GM19023 (cell line): ENCODE measurements around the gene ANXA10.

Experiments used
- ATAC-seq: cut with Tn5 transposase; IDR thresholded peaks from one replicate; pipeline ENCODE4 v1.9.1; 2021; ENCODE audit warnings: mild to moderate bottlenecking, moderate library complexity; ENCODE audit not compliant: unreplicated experiment

ANXA10 gene, protein sequence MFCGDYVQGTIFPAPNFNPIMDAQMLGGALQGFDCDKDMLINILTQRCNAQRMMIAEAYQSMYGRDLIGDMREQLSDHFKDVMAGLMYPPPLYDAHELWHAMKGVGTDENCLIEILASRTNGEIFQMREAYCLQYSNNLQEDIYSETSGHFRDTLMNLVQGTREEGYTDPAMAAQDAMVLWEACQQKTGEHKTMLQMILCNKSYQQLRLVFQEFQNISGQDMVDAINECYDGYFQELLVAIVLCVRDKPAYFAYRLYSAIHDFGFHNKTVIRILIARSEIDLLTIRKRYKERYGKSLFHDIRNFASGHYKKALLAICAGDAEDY

GRCh38 chr4:168092176-168092712 is at the start of gene ANXA10:
Gene ANXA10, plus strand, starts transcription at chr4:168092537. Its CDS starts 164 bp downstream, at chr4:168092701.
- ATAC-seq: no peak

DNA sequence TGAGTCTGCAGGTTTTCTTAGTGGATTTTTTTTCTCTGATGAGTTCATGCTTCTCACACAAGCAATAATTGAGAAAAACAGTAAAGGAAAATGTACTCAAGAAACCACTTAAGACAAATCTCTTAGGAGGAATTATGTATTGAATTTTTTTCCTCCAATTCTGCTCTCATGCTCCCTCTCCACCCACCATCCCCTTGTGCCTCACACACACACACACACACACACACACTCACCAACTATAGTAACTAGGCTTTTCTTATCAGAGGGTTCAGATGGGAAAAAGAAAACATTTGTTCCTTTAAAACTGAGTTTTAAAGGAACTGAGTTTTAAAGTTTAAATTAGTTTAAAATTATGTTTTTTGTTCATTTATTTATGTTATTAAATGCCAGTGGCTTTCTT is 47.0 kb upstream of the ANXA10 start:
- ATAC-seq: no peak

GRCh38 chr4:168050002-168050401 is 42.3 kb upstream of the ANXA10 start:
- ATAC-seq: no peak

GRCh38 chr4:168051526-168051925 is 40.8 kb upstream of the ANXA10 start:
- no peak for ATAC-seq

DNA sequence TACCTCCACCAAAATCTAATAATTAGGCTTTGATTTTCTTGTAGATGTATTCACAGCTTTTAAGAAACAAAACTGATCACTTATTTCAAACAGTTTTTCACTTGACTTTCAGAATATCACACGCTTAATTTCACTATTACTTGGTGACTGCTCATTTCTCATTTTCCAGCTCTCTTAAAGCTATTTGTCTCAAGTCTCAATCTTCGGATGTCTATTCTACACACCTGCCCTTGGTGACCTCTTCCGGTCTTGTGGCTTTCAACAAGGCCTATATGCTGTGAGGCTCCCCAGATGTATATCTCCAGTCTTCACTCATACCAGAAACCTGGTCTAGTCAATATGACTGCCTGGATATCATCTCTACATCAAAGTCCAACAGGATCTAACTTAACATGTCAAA is 34.9 kb upstream of the ANXA10 start:
- ATAC-seq: peak; percentile 91

- ATAC-seq: no peak
These were observed 33.1 kb upstream of the ANXA10 start for GRCh38 chr4:168059251-168059650.

- ATAC-seq: no peak
These were observed 29.3 kb upstream of the ANXA10 start for GRCh38 chr4:168063031-168063430.

DNA sequence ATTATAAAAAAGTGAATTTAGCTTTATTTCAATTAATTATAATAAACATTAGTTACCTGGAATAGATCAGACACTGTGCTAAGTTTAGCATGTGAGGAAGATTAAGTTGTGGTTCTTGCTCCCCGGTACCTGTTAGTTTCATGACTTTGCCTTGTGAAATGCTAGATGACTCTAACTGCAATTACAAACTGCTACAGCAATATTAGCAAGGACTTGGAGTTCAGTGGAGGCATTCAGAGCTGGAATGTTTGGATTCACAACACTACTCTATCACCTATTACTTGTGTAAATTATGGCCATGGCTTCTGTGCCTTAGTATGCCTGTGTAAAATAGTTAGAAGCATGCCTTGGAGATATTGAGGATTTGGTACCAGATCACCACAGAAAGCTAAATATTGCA is 21.4 kb upstream of the ANXA10 start:
- ATAC-seq: no peak

GRCh38 chr4:168071304-168071703 is 21.0 kb upstream of the ANXA10 start:
- no peak for ATAC-seq

DNA sequence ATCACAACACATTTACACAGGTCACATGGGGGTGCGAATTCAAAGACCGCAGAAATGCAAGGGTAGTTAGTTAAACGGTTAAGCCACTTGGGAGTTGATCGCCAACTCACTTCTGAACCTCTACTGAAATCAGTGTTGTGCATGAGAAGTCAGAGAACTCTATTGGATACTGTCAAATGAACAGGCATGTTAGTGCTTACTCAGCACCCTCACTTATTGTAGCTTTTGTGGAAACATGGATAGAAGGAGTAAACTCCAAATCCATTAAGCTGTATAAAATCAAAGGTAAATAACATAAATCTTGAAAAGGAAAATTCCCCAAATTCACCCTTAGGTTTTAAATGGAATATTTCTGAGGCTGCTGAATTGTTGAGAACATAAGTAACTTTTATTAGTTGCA is 17.5 kb upstream of the ANXA10 start:
- ATAC-seq: no peak

- peak; percentile 80 for ATAC-seq
These were observed 15.2 kb upstream of the ANXA10 start for GRCh38 chr4:168076989-168077725.

DNA sequence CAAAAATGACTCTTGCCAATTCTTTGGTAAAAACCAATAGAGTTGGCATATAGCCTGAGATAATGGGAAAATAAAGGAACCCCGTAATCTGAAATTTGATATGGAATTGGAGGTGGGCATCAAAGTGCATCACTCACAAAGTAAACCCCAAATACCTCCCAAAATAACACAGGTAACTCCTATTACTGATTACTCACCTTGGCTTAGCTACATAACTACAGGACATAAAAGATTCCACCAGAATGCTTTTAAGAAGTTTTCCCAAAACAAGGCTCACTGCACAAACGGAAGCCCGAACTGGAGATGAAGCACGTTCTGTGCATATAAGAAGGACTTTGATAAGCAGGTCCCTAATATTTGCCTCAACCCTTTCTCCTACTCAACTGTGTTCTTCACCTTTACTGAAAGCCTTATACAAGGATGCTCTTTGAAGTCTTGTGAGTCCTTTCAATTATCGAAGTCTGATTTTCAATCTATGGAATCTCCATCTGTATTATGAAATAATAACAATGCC is 14.6 kb upstream of the ANXA10 start:
- ATAC-seq: no peak

DNA sequence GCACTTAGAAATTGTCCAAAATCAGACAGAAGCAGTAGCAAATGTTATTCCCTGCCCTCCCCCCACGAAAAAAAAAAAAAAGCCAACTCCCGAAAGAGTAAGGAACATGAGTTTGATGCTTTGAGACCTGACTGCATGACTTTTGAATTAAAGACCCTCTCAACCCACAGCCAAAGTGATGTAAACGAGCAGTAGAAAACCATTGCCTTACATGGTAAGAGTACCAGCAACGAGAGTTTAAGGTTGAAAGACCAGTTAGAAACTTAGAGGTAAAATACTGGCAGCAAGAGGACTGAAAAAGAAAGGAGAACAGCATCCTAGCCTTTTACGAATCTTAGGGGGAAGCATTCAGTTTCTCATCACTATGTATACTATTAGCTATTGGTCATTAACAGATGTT is 10.0 kb upstream of the ANXA10 start:
- ATAC-seq: no peak

GRCh38 chr4:168095776-168096406 is 3.6 kb downstream of the ANXA10 start:
- no peak for ATAC-seq

DNA sequence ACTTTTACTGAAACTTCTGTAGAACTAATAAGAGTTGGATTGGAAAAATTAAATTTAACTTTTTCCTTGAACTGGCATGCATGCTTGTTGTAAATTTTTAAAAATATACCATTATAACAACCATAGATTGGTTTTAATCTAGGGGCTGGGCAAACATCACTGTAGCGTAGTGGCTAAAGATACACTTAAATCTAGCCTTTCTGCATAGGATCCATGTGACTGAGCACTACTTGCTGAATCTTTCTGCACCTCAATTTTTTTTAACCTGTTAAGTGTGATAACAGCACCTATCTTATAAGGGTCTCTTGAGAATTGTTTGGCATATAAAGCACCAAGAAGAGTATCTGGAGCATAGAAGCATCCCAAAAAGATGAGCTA is 4.1 kb downstream of the ANXA10 start:
- no peak for ATAC-seq

GRCh38 chr4:168097161-168097560 is 4.8 kb downstream of the ANXA10 start:
- no peak for ATAC-seq

- no peak for ATAC-seq
These were observed 5.9 kb downstream of the ANXA10 start for GRCh38 chr4:168098248-168098717.

DNA sequence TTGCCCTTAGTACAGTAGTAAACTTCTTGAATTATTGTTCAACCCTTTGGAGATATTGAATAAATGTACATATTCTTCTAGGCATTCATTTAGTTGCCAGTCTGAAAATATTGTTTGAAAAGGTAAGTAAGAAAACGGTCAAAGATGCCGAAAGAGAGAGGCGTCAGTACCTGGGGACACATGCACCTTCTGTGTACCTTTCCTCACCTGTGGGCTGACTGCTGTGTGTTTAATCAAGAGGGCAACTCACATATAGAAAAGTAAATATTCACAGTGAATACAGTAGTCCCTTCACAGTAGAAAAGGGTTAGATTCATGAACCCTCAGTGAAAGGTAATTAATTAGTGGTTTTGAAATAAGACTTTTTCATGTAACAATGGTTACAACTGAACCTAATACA is 6.9 kb downstream of the ANXA10 start:
- ATAC-seq: no peak

DNA sequence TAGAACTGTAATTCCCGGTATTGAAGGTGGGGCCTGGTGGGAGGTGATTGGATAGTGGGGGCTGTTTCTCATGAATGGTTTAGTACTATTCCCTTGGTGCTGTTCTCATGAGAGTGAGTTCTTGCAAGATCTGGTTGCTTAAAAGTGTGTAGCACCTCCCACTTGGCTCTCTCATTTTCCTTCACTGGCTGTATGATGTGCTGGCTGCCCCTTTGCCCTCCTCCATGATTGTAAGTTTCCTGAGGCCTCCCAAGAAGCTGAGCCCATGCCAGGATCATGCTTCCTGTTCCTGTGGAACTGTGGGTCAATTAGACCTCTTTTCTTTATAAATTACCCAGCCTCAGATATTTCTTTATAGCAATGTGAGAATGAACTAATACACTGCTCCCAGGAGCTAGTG is 8.7 kb downstream of the ANXA10 start:
- ATAC-seq: no peak

GRCh38 chr4:168102403-168102802 is 10.1 kb downstream of the ANXA10 start:
- no peak for ATAC-seq

- no peak for ATAC-seq
These were observed 17.2 kb downstream of the ANXA10 start for GRCh38 chr4:168109527-168109926.
